OCI-LY3 (cell line): ENCODE measurements around the gene ENHO.
"Not testable (repeated sequence)": the region's sequence is repeated elsewhere in the genome, so short reads cannot be mapped to it uniquely, and the experiment has no call there.

Experiments
- H2AFZ ChIP-seq: fragments of 200-600, 300-600 bp; shearing (Covaris generic); 2 replicates; pipeline ENCODE4 v1.6.0; 2014; ENCODE audit warnings: antibody characterized with exemption, low read depth, low read length
- H3K27ac ChIP-seq: fragments of 200-600, 300-600 bp; sonication (generic); 2 replicates; pipeline ENCODE4 v1.5.1; 2014; ENCODE audit warnings: mild to moderate bottlenecking, low read length, moderate library complexity, mixed read lengths
- H3K27me3 ChIP-seq: fragments of 200-600, 300-600 bp; sonication (generic); 2 replicates; pipeline ENCODE4 v1.6.1; 2014; ENCODE audit warnings: low read depth, low read length, mixed read lengths
- H3K36me3 ChIP-seq: fragments of 200-600, 300-600 bp; sonication (generic); replicated peaks from 2 replicates; pipeline ENCODE3; 2014; ENCODE audit warnings: low read depth, low read length, mixed read lengths
- H3K4me1 ChIP-seq: fragments of 300-600, 200-600 bp; sonication (generic); 2 replicates; pipeline ENCODE4 v1.6.1; 2014; ENCODE audit warnings: low read length, mixed read lengths
- H3K4me2 ChIP-seq: fragments of 200-600, 300-600 bp; sonication (generic); 2 replicates; pipeline ENCODE4 v1.6.1; 2014; ENCODE audit warnings: low read length, mixed read lengths
- H3K4me3 ChIP-seq: fragments of 300-600, 200-600 bp; sonication (generic); 2 replicates; pipeline ENCODE4 v1.5.1; 2014; ENCODE audit warnings: antibody characterized with exemption, mild to moderate bottlenecking, low read length, moderate library complexity
- H3K79me2 ChIP-seq: fragments of 300-600, 200-600 bp; shearing (Covaris generic); 2 replicates; pipeline ENCODE4 v1.6.1; 2014; ENCODE audit warnings: mild to moderate bottlenecking, low read length, mixed read lengths
- H3K9ac ChIP-seq: fragments of 300-600, 200-600 bp; shearing (Covaris generic); 2 replicates; pipeline ENCODE4 v1.6.0; 2014; ENCODE audit warnings: mild to moderate bottlenecking, low read length, moderate library complexity
- H3K9me3 ChIP-seq: fragments of 200-600, 300-600 bp; shearing (Covaris generic); 2 replicates; pipeline ENCODE4 v1.6.1; 2014; ENCODE audit warnings: low read length, mixed read lengths; ENCODE audit not compliant: insufficient read depth
- H4K20me1 ChIP-seq: fragments of 200-600, 300-600 bp; sonication (generic); 2 replicates; pipeline ENCODE4 v1.6.1; 2016; ENCODE audit warnings: low read length, mixed read lengths; ENCODE audit not compliant: insufficient read depth
- EZH2phosphoT487 ChIP-seq: fragments of 200-600 bp; shearing (Covaris generic); IDR thresholded peaks from 2 replicates; pipeline ENCODE4 v1.6.1; 2018; ENCODE audit warnings: antibody characterized with exemption, mixed run types, low read depth
- TF ChIP-seq, protein P1 (sequence below): fragments of 200-600, 300-600 bp; sonication (generic); IDR thresholded peaks from 2 replicates; pipeline ENCODE4 v1.5.1; 2014; ENCODE audit warnings: antibody characterized with exemption, low read length, low read depth

Gene ENHO

DNA sequence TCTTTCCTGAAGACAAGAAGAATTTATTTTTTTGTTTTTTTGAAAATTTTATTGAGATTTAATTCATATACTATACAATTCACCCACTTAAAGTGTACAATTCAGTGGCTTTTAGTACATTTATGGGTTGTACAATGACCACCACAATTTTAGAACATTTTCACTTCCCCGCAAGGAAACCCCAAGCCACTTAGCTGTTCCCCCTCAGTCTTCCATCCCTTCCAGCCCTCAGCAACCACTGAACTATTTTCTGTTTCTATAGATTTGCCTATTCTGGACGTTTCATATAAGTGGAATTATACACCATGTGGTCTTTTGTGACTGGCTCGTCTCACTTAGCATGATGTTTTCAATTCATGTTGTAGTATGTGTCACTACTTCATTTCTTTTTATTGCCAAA lies 36.2 kb downstream of the ENHO start:
- Histone ChIP-seq H3K4me2 (peak overlapping the region; percentile 34), H4K20me1 (peaks cover 10% of the 10 kb centered on the region; the same call in 1 of the 2 replicates), H3K4me1 (peaks cover 13% of the 10 kb centered on the region), H3K79me2 (no peaks in the 10 kb centered on the region), H3K4me3 (no peak overlapping the region), H3K9ac (no peak overlapping the region), H3K27me3 (peaks cover 37% of the 10 kb centered on the region), H3K36me3 (no peaks in the 10 kb centered on the region), H2AFZ (no peak overlapping the region), H3K9me3 (no peaks in the 10 kb centered on the region), H3K27ac (no peak overlapping the region)
- TF ChIP-seq EZH2phosphoT487: no peak
- TF ChIP-seq, protein P1, sequence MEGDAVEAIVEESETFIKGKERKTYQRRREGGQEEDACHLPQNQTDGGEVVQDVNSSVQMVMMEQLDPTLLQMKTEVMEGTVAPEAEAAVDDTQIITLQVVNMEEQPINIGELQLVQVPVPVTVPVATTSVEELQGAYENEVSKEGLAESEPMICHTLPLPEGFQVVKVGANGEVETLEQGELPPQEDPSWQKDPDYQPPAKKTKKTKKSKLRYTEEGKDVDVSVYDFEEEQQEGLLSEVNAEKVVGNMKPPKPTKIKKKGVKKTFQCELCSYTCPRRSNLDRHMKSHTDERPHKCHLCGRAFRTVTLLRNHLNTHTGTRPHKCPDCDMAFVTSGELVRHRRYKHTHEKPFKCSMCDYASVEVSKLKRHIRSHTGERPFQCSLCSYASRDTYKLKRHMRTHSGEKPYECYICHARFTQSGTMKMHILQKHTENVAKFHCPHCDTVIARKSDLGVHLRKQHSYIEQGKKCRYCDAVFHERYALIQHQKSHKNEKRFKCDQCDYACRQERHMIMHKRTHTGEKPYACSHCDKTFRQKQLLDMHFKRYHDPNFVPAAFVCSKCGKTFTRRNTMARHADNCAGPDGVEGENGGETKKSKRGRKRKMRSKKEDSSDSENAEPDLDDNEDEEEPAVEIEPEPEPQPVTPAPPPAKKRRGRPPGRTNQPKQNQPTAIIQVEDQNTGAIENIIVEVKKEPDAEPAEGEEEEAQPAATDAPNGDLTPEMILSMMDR: no peak

DNA sequence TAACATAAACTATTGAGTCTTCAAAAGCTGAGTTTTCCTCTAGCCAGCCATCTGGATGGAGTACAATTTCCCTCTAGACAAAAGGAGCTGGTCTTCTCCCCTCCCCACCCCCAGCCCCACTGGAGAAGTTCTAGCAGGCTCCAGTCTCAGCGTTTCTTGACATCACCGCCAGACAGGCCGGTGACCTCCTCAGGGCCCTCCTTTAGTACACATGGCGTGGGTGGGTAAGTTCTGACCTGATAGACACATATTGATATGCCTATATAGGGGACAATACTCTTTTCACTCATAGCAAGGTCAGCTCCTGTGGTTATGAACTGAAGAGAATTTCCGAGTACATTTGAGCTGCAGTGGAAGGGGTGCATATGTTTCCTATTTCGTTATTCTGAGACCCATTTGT lies 37.0 kb downstream of the ENHO start:
- TF ChIP-seq EZH2phosphoT487: no peak
- TF ChIP-seq, protein P1: no peak
- H3K4me3 ChIP-seq: no peak overlapping the region
- no peaks in the 10 kb centered on the region for H3K79me2 ChIP-seq
- H3K27me3 ChIP-seq: peaks cover 32% of the 10 kb centered on the region
- no peak overlapping the region for H2AFZ ChIP-seq
- H3K36me3 ChIP-seq: no peaks in the 10 kb centered on the region
- H4K20me1 ChIP-seq: peaks cover 10% of the 10 kb centered on the region; the same call in 1 of the 2 replicates
- H3K4me1 ChIP-seq: peaks cover 13% of the 10 kb centered on the region
- H3K9ac ChIP-seq: no peak overlapping the region
- H3K4me2 ChIP-seq: no peak overlapping the region
- no peaks in the 10 kb centered on the region for H3K9me3 ChIP-seq
- H3K27ac ChIP-seq: no peak overlapping the region

DNA sequence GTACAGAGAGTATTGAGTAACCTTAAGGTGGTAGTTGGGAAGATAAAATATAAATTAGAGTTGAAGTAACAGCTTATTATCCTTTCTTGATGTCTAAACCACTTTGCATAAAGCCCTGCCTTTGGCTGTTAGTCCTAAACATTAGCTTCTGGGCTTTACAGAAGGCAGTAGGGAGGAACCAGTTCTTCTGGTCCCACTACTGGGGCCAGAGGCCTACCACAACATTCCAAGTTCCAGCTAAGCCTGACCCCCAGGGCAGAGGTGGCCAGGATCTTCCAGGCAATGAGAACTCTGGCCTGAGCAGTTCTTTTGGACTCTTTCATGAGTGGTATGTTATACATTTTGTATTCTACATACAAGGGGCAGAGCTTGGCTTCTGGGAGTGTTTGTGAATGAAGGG lies 38.1 kb downstream of the ENHO start:
- Histone ChIP-seq H3K36me3 (no peaks in the 10 kb centered on the region), H3K9ac (no peak overlapping the region), H3K27ac (no peak overlapping the region), H3K4me3 (no peak overlapping the region), H3K4me2 (no peak overlapping the region), H3K4me1 (peaks cover 13% of the 10 kb centered on the region), H3K27me3 (peaks cover 23% of the 10 kb centered on the region), H3K9me3 (no peaks in the 10 kb centered on the region), H4K20me1 (peaks cover 3% of the 10 kb centered on the region; the same call in 1 of the 2 replicates), H3K79me2 (no peaks in the 10 kb centered on the region), H2AFZ (no peak overlapping the region)
- TF ChIP-seq EZH2phosphoT487: no peak
- TF ChIP-seq, protein P1: no peak

DNA sequence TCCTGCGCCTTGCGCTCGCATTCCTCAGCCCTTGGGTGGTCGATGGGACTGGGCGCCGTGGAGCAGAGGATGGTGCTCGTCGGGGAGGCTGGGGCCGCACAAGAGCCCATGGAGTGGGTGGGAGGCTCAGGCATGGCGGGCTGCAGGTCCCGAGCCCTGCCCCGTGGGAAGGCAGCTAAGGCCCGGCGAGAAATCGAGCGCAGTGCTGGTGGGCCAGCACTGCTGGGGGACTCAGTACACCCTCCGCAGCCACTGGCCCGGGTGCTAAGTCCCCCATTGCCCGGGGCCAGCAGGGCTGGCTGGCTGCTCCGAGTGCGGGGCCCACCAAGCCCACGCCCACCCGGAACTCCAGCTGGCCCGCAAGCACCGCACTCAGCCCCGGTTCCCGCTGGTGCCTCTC lies 40.0 kb downstream of the ENHO start:
- peaks cover 13% of the 10 kb centered on the region for H3K4me1 ChIP-seq
- H3K4me2 ChIP-seq, H4K20me1 ChIP-seq, H2AFZ ChIP-seq, H3K4me3 ChIP-seq, H3K79me2 ChIP-seq, H3K9me3 ChIP-seq, H3K36me3 ChIP-seq, H3K9ac ChIP-seq, H3K27ac ChIP-seq: not testable (repeated sequence)
- peaks cover 13% of the 10 kb centered on the region for H3K27me3 ChIP-seq

DNA sequence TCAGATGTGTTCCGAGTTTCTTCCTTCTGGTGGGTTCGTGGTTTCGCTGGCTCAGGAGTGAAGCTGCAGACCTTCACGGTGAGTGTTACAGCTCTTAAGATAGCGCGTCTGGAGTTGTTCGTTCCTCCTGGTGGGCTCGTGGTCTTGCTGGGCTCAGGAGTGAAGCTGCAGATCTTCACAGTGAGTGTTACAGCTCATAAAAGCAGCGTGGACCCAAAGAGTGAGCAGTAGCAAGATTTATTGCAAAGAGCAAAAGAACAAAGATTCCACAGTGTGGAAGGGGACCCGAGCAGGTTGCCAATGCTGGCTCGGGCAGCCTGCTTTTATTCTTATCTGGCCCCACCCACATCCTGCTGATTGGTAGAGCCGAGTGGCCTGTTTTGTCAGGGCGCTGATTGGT lies 41.2 kb downstream of the ENHO start:
- H3K27ac ChIP-seq, H3K4me3 ChIP-seq, H3K9ac ChIP-seq, H3K79me2 ChIP-seq, H3K36me3 ChIP-seq, H4K20me1 ChIP-seq, H3K4me1 ChIP-seq, H3K9me3 ChIP-seq, H2AFZ ChIP-seq, H3K4me2 ChIP-seq: not testable (repeated sequence)
- H3K27me3 ChIP-seq: peaks cover 16% of the 10 kb centered on the region
